ENCODE results near the gene C15orf62.

Gene C15orf62

GRCh38 chr15:40785164-40785563 lies 15.4 kb downstream of the C15orf62 start:
- no peak overlapping the region for H3K4me3 ChIP-seq (ENCODE audit: low read depth, low read length)
- no peak for TF ChIP-seq CTCF (IDR thresholded peaks at IDR 0.05; ENCODE audit: low read depth, low read length)

- H3K4me3 ChIP-seq (ENCODE audit: low read depth, low read length), result no peak overlapping the region
- TF ChIP-seq CTCF (IDR thresholded peaks at IDR 0.05; ENCODE audit: low read depth, low read length), result no peak
These were observed 16.0 kb downstream of the C15orf62 start for GRCh38 chr15:40785814-40786213.

GRCh38 chr15:40787344-40787841 lies 17.6 kb downstream of the C15orf62 start:
- TF ChIP-seq CTCF (IDR thresholded peaks at IDR 0.05; ENCODE audit: low read depth, low read length), result no peak
- no peak overlapping the region for H3K4me3 ChIP-seq (ENCODE audit: low read depth, low read length)

DNA sequence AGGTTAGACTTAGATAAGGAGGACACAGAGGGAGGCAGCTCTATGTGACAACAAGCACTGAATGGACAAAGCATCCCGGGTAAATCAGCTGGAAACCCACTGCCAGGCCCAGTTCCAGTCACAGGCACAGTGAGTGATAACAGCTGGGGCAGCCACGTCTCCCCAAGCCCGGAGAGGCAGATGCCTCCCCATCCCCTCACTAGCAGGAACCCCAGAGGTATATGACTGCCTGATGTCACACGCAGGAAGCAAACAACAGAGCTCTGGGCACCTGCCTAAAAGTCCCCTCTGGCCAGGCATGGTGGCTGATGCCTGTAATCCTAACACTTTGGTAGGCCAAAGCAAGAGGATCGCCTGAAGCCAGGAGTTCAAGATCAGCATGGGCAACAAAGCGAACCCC lies 18.2 kb downstream of the C15orf62 start:
- TF ChIP-seq CTCF (IDR thresholded peaks at IDR 0.05; ENCODE audit: low read depth, low read length), result no peak
- no peak overlapping the region for H3K4me3 ChIP-seq (ENCODE audit: low read depth, low read length)

- no peak for TF ChIP-seq CTCF (IDR thresholded peaks at IDR 0.05; ENCODE audit: low read depth, low read length)
- H3K4me3 ChIP-seq (ENCODE audit: low read depth, low read length), result no peak overlapping the region
These were observed 19.3 kb downstream of the C15orf62 start for GRCh38 chr15:40789119-40789518.

- no peak for TF ChIP-seq CTCF (IDR thresholded peaks at IDR 0.05; ENCODE audit: low read depth, low read length)
- no peak overlapping the region for H3K4me3 ChIP-seq (ENCODE audit: low read depth, low read length)
These were observed 20.2 kb downstream of the C15orf62 start for GRCh38 chr15:40789999-40790398.

GRCh38 chr15:40790718-40791117 lies 20.9 kb downstream of the C15orf62 start:
- no peak overlapping the region for H3K4me3 ChIP-seq (ENCODE audit: low read depth, low read length)
- no peak for TF ChIP-seq CTCF (IDR thresholded peaks at IDR 0.05; ENCODE audit: low read depth, low read length)
